ENCODE results near the gene CMC2. TPM values are rescaled to one million over a fixed set of nuclear protein-coding genes. Genes with fewer than 3 reads are reported as not detected.

The CMC2 gene
- total and polyA plus RNA-seq, 2 of the 13 experiments (the other 11 are each of a cell fraction or from before 2014, with no cell fraction given): 116 to 129 TPM

- TF ChIP-seq ZHX2 (IDR thresholded peaks at IDR 0.05; ENCODE audit: low read depth) (no peak), ZHX2 (CRISPR knock-in tag; IDR thresholded peaks at IDR 0.05; ENCODE audit: borderline replicate concordance) (peak; percentile 89; the same call in 1 of the 2 replicates), ZNF724P (CRISPR knock-in tag; IDR thresholded peaks at IDR 0.05; ENCODE audit: borderline replicate concordance) (peak; percentile 62; the same call in 1 of the 2 replicates), POGZ (CRISPR knock-in tag; IDR thresholded peaks at IDR 0.05) (no peak), ZNF607 (CRISPR knock-in tag; IDR thresholded peaks at IDR 0.05; ENCODE audit: borderline replicate concordance) (peak; percentile 74; the same call in 1 of the 2 replicates), ARNT2 (CRISPR knock-in tag; IDR thresholded peaks at IDR 0.05; ENCODE audit: low read depth) (no peak), NFE2L1 (CRISPR knock-in tag; IDR thresholded peaks at IDR 0.05; ENCODE audit: borderline replicate concordance) (no peak), BORCS8-MEF2B (CRISPR knock-in tag; IDR thresholded peaks at IDR 0.05) (0 out of 2 replicates have a peak, but pooled peaks have one; percentile 44), PHF5A (CRISPR knock-in tag; IDR thresholded peaks at IDR 0.05; ENCODE audit: low read depth, unreplicated experiment) (no peak), ZNF598 (CRISPR knock-in tag; IDR thresholded peaks at IDR 0.05; ENCODE audit: borderline replicate concordance) (peak; percentile 63; the same call in 1 of the 2 replicates), GLI4 (CRISPR knock-in tag; IDR thresholded peaks at IDR 0.05; ENCODE audit: borderline replicate concordance) (peak; percentile 82; the same call in 1 of the 2 replicates), ZNF577 (CRISPR knock-in tag; IDR thresholded peaks at IDR 0.05; ENCODE audit: borderline replicate concordance, low read depth) (no peak), KDM4B (CRISPR knock-in tag; IDR thresholded peaks at IDR 0.05) (0 out of 2 replicates have a peak, but pooled peaks have one; percentile 17), DRAP1 (CRISPR knock-in tag; IDR thresholded peaks at IDR 0.05) (no peak), CTCF (CRISPR knock-in tag; IDR thresholded peaks at IDR 0.05) (peak; percentile 53), ZNF790 (CRISPR knock-in tag; IDR thresholded peaks at IDR 0.05; ENCODE audit: borderline replicate concordance) (no peak), RXRB (CRISPR knock-in tag; IDR thresholded peaks at IDR 0.05; ENCODE audit: borderline replicate concordance) (peak; percentile 17; the same call in 1 of the 2 replicates), PAF1 (CRISPR knock-in tag; IDR thresholded peaks at IDR 0.05) (no peak), ZSCAN29 (CRISPR knock-in tag; conservative IDR thresholded peaks at IDR 0.05) (no peak)
These were observed 74.6 kb downstream of the CMC2 start (continued) for GRCh38 chr16:80931801-80932707.
